K562 (cell line): ENCODE results near the gene SFXN5. TPM values are rescaled to one million over a fixed set of nuclear protein-coding genes. Genes with fewer than 3 reads are reported as not detected.
A peak's percentile ranks its signal among the peaks of the same experiment; 100 is the strongest.

Experiments used
- CEBPG ChIP-seq, 3 experiments: fragments of 200-800 bp in 1 of 3; sonication (Bioruptor generic) in 1 of 3; sonication (generic) in 1 of 3; formaldehyde crosslinking in 1 of 3; IDR thresholded peaks in 2 of 3; conservative IDR thresholded peaks in 1 of 3; 2 replicates each; pipeline versions ENCODE4 v1.6.1 to v1.8.0; 2016 to 2022; ENCODE audit warnings: missing compliant biosample characterization in 2 of 3, missing genetic modification characterization in 2 of 3, mild to moderate bottlenecking in 1 of 3, missing genetic modification reagents in 1 of 3
- ETV1 ChIP-seq: fragments of 450-650 bp; conservative IDR thresholded peaks from 2 replicates; pipeline ENCODE4 v1.6.1; 2016; ENCODE audit warnings: missing genetic modification characterization, control low read depth, low read depth, missing compliant biosample characterization
- ETV6 ChIP-seq, 3 experiments: fragments of 150-350 bp in 1 of 3; sonication (generic) in 1 of 3; formaldehyde crosslinking in 1 of 3; IDR thresholded peaks; 2 replicates each; pipeline versions ENCODE4 v1.6.1 to v1.8.0; 2014 to 2022; ENCODE audit warnings: borderline replicate concordance in 2 of 3, low read depth in 2 of 3, antibody characterized with exemption in 1 of 3, low read length in 1 of 3, mild to moderate bottlenecking in 1 of 3, missing genetic modification reagents in 1 of 3
- EZH2 ChIP-seq: IDR thresholded peaks from 2 replicates; pipeline ENCODE4 v1.6.1; 2012; ENCODE audit warnings: low read depth, mild to moderate bottlenecking, inconsistent platforms, low read length, borderline replicate concordance
- KDM2B ChIP-seq: fragments of 250-450 bp; sonication (Bioruptor Pico); IDR thresholded peaks from 2 replicates; pipeline ENCODE4 v1.8.0; 2021; ENCODE audit warnings: mild to moderate bottlenecking, moderate library complexity
- MAFF ChIP-seq: IDR thresholded peaks from 2 replicates; pipeline ENCODE4 v1.6.1; 2012; ENCODE audit warnings: low read length, improper control_type of control experiment
- MAFG ChIP-seq: fragments of 450-650 bp; conservative IDR thresholded peaks from 2 replicates; pipeline ENCODE4 v1.6.1; 2016; ENCODE audit warnings: missing genetic modification characterization, missing compliant biosample characterization
- MCM3 ChIP-seq: fragments of 450-650 bp; IDR thresholded peaks from 2 replicates; pipeline ENCODE4 v1.6.1; 2016
- MLX ChIP-seq, 2 experiments: fragments of 450-650 bp in 1 of 2; sonication (generic) in 1 of 2; formaldehyde crosslinking; conservative IDR thresholded peaks; 2 replicates each; pipeline versions ENCODE4 v1.4.0 to v1.8.1; 2020 to 2022; ENCODE audit warnings: mild to moderate bottlenecking in 1 of 2, missing genetic modification reagents in 1 of 2
- NFXL1 ChIP-seq: fragments of 450-650 bp; formaldehyde crosslinking; IDR thresholded peaks from 2 replicates; pipeline ENCODE4 v1.4.0; 2021; ENCODE audit warnings: mild to moderate bottlenecking
- SAFB2 ChIP-seq: fragments of 200-400 bp; formaldehyde crosslinking; IDR thresholded peaks from 2 replicates; pipeline ENCODE4 v1.6.1; 2018; ENCODE audit warnings: borderline replicate concordance, low read length, low read depth, moderate library complexity; ENCODE audit not compliant: severe bottlenecking
- SREBF2 ChIP-seq: sonication (generic); formaldehyde crosslinking; IDR thresholded peaks from 2 replicates; pipeline ENCODE4 v1.4.0; 2020; ENCODE audit warnings: mild to moderate bottlenecking, missing genetic modification reagents
- ZNF121 ChIP-seq: sonication (generic); formaldehyde crosslinking; conservative IDR thresholded peaks from 2 replicates; pipeline ENCODE4 v1.8.0; 2022; ENCODE audit warnings: missing genetic modification reagents
- ZNF316 ChIP-seq: fragments of 450-650 bp; IDR thresholded peaks from 2 replicates; pipeline ENCODE4 v1.6.1; 2016
- polyA plus RNA-seq, 8 experiments: library from polyadenylated mRNA; depleted of rRNA in 4 of 8; stranded (reverse) in 5 of 8; unstranded in 3 of 8; fragments of >200 nt; fragmentation: Nextera tagmentation in 2 of 8; fragmentation: Illumina TruSeq in 1 of 8; extraction: Ambion mirVana in 2 of 8; extraction: Trizol in 1 of 8; gene quantifications; 2 replicates each; pipeline versions ENCODE4 v1.2.1 to v1.2.3, GENCODE V29; 2011 to 2014; ENCODE audit warnings: inconsistent platforms in 1 of 8, missing spikeins in 1 of 8
- total RNA-seq, 7 experiments: library from RNA; depleted of rRNA in 6 of 7; stranded (reverse); fragments of >200 nt in 6 of 7; fragmentation: Illumina TruSeq in 2 of 7; extraction: Trizol in 2 of 7; gene quantifications; 2 replicates each; pipeline versions ENCODE4 v1.2.1 to v1.2.3, GENCODE V29; 2011 to 2021; ENCODE audit warnings: low replicate concordance in 1 of 7

SFXN5 gene
- total and polyA plus RNA-seq, 9 of the 15 experiments (the other 6 are each of a cell fraction or from before 2014, with no cell fraction given) = 8.3 to 22.6 (median 16.0) TPM

- TF ChIP-seq MLX (CRISPR knock-in tag; conservative IDR thresholded peaks at IDR 0.05) (no peak), ETV1 (tag) (no peak), MAFF (peak; percentile 67), NFXL1 (no peak), MCM3 (no peak), CEBPG (CRISPR knock-in tag; IDR thresholded peaks at IDR 0.05) (no peak), CEBPG (tag; conservative IDR thresholded peaks at IDR 0.05 in 1 of 2, IDR thresholded peaks at IDR 0.05 in 1 of 2) (no peak), ZNF316 (peak; percentile 91), MAFG (tag) (peak; percentile 60), ETV6 (IDR thresholded peaks at IDR 0.05; ENCODE audit: borderline replicate concordance in 1 of 2, low read depth in 2 of 2, low read length in 1 of 2) (no peak), ETV6 (CRISPR knock-in tag; IDR thresholded peaks at IDR 0.05; ENCODE audit: borderline replicate concordance) (no peak), KDM2B (no peak), SREBF2 (CRISPR knock-in tag) (no peak), SAFB2 (no peak), ZNF121 (CRISPR knock-in tag) (no peak), EZH2 (no peak)
These were observed 4.5 kb downstream of the SFXN5 start (continued) for GRCh38 chr2:73067043-73067442.
